ENCODE data around the gene BRCA1.

BRCA1 gene

DNA sequence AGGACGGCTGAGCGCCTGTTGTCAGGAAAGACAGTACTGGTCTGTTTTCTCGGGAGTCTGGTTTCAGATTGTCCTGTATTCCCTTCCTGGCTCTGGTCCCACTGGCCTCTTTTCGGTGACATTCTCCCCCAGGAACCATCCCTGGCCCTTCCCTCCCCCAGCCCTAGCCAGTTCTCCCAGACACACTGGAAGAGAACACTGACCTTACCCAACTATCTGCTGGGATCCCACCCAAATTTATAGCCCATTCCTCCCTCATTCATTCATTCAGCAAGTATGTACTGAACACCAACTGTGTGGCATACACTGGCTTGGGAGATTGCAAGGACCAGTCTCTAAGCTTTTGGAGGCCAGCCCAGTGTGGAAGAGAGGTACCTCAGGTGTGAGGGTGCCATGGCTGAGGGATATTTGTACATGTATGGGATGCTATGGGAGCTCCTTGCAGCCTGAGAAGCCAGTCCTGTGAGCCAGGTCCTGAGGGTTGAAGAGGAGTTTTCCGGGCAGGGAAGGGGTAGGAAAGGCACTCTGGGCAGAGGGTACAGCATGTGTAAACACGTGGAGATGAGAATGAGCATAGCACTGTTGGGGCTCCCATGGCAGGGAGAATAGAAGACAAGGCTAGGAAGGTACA is 94.9 kb downstream of the BRCA1 start:
- no peak for DNase-seq (ENCODE audit: low read depth)
- TF ChIP-seq, protein P1, sequence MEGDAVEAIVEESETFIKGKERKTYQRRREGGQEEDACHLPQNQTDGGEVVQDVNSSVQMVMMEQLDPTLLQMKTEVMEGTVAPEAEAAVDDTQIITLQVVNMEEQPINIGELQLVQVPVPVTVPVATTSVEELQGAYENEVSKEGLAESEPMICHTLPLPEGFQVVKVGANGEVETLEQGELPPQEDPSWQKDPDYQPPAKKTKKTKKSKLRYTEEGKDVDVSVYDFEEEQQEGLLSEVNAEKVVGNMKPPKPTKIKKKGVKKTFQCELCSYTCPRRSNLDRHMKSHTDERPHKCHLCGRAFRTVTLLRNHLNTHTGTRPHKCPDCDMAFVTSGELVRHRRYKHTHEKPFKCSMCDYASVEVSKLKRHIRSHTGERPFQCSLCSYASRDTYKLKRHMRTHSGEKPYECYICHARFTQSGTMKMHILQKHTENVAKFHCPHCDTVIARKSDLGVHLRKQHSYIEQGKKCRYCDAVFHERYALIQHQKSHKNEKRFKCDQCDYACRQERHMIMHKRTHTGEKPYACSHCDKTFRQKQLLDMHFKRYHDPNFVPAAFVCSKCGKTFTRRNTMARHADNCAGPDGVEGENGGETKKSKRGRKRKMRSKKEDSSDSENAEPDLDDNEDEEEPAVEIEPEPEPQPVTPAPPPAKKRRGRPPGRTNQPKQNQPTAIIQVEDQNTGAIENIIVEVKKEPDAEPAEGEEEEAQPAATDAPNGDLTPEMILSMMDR (conservative IDR thresholded peaks at IDR 0.05; ENCODE audit: low read depth, low read length) = no peak
- H3K4me3 ChIP-seq (ENCODE audit: low read length) = no peak overlapping the region

DNA sequence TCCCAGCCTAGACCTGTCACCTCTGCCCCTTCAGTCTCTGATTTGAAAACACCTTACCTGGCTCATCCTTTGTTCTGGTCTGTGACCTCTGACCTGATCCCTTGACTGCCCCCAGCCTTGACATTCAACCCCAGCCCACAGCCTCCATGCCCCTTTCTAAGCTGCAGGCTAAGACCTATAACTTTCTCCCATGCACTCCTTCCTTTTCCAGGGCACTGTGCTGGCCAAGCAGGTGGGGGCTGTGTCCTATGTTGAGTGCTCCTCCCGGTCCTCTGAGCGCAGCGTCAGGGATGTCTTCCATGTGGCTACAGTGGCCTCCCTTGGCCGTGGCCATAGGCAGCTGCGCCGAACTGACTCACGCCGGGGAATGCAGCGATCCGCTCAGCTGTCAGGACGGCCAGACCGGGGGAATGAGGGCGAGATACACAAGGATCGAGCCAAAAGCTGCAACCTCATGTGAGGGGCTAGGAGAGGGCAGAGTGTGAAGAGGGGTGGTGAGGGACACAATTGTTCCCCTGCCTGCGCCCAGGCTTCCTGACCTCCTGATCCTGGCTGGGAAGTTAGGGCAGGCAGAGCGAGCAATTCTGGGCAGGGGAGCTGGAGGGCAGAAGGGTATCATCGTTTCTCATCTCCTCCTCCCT is 96.8 kb downstream of the BRCA1 start:
- DNase-seq (ENCODE audit: low read depth) = no peak
- TF ChIP-seq, protein P1 (conservative IDR thresholded peaks at IDR 0.05; ENCODE audit: low read depth, low read length) = no peak
- H3K4me3 ChIP-seq (ENCODE audit: low read length) = no peak overlapping the region

DNA sequence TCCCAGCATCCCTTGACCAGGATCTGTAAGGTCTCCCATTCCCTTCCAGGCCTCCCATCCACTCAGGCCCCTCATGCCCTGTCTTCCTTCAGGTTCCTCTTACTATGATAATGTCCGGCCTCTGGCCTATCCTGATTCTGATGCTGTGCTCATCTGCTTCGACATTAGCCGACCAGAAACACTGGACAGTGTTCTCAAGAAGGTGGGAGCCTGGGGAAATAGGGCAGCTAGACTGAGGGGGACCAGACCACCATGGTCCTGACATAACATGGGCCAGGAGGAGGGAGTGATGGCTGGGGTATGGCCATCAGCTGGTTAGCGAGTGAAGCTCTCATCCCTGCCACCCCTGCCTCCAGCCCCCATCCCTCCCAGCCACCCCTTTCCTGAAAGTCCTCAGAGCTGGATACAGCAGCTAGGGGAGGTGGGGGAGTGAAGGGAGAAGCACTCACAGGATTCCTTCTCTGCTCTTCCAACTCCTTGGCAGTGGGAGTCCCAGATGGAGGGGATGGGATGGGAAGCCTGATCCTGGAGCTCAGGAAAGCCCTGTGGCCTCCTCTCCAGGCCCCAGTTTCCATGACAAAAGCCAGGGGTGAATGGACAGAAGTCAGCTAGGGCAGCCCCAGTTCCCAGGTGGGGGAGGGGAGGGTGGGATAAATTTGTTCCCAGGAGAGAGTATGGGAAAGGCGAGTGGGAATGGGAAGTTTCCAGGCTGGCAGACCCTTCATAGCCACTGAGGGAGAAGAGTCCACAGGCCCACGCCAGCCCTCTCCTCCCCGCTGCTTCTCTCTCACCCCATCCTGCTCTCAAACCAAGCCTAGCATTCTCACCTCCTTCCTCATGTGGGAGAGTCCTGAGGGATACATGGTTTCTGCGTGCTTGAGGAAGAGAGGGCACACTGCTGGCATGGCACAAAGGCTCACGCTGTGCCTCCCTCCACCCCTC is 97.8 kb downstream of the BRCA1 start:
- H3K4me3 ChIP-seq (ENCODE audit: low read length) = no peak overlapping the region
- TF ChIP-seq, protein P1 (conservative IDR thresholded peaks at IDR 0.05; ENCODE audit: low read depth, low read length) = no peak
- no peak for DNase-seq (ENCODE audit: low read depth)

DNA sequence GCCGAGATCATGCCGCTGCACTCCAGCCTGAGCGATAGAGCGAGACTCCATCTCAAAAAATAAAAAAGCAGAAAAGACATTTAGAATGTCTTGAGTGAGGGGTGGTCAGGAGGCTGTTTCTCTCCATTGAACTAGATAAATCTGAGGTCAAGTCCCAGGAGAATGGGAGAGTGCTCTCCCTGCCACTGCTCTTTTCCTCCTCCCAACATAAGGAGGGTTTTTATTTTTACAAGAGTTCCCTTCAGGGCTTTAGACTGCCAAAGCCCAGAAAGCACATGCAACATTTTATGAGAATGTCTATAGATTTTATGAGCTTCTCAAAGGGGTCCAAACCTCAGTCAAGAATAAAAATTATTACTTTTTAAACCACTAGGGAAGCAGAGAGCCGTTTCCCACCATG is 98.6 kb downstream of the BRCA1 start:
- no peak for DNase-seq (ENCODE audit: low read depth)
- H3K4me3 ChIP-seq (ENCODE audit: low read length) = no peak overlapping the region
- TF ChIP-seq, protein P1 (conservative IDR thresholded peaks at IDR 0.05; ENCODE audit: low read depth, low read length) = no peak

DNA sequence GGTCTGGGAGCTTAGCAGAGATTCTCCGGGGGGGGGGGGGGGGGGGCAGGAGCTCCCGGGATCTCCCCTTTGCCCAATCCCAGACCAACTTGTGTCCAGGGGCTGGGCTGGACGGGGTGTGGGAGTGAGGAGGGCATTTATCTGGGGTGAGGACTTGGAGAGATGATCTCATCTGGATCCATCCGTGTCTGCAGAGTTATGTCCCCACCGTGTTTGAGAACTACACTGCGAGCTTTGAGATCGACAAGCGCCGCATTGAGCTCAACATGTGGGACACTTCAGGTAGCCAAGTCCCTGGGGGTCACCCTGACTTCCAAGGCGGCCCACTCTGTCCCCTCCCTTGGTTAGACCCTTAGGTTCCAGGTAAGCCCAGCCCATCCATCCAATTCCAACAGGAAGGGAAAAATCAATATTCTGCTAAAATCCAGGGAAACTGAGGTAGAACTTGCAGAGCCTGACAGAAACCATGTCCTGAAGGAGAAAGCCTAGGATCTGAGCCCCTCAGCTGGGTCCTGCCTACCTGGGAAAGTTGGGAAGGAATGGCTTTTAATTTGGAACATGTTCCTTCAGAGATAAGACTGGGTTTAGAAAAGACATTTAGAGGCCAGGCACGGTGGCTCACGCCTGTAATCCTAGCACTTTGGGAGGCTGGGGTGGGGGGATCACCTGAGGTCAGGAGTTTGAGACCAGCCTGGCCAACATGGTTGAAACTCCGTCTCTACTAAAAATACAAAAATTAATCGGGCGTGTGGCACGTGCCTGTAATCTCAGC is 99.2 kb downstream of the BRCA1 start:
- no peak for DNase-seq (ENCODE audit: low read depth)
- TF ChIP-seq, protein P1 (conservative IDR thresholded peaks at IDR 0.05; ENCODE audit: low read depth, low read length) = no peak
- H3K4me3 ChIP-seq (ENCODE audit: low read length) = peak overlapping the region; percentile 49

DNA sequence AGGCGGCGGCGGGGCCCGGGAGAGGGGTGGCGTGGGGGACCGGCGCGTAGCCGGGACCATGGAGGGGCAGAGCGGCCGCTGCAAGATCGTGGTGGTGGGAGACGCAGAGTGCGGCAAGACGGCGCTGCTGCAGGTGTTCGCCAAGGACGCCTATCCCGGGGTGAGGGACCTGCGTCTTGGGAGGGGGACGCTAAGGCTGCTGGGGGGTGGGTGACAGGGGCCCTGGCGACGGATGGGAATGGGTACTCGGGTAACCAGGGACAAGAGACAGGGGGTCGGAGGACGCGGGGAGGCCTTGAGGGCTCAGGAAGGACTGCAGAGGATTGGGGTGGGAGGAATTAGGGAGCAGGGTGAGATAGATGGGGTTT is 99.9 kb downstream of the BRCA1 start:
- peak overlapping the region; percentile 49 for H3K4me3 ChIP-seq (ENCODE audit: low read length)
- TF ChIP-seq, protein P1 (conservative IDR thresholded peaks at IDR 0.05; ENCODE audit: low read depth, low read length) = no peak
- DNase-seq (ENCODE audit: low read depth) = no peak
